ENCODE data around the gene DHRSX.

DHRSX gene

GRCh38 chrX:2183193-2183725, 317.5 kb downstream of the DHRSX start:
- TF ChIP-seq CTCF (IDR thresholded peaks at IDR 0.05; ENCODE audit: borderline replicate concordance, insufficient read depth, low read depth, low read length), result no peak
- no peak overlapping the region for H3K4me3 ChIP-seq (ENCODE audit: low read depth, low read length)

- no peak overlapping the region for H3K4me3 ChIP-seq (ENCODE audit: low read depth, low read length)
- no peak for TF ChIP-seq CTCF (IDR thresholded peaks at IDR 0.05; ENCODE audit: borderline replicate concordance, insufficient read depth, low read depth, low read length)
These were observed 323.2 kb downstream of the DHRSX start for GRCh38 chrX:2177541-2177940.

- TF ChIP-seq CTCF (IDR thresholded peaks at IDR 0.05; ENCODE audit: borderline replicate concordance, insufficient read depth, low read depth, low read length), result no peak
- H3K4me3 ChIP-seq (ENCODE audit: low read depth, low read length), result no peak overlapping the region
These were observed 324.0 kb downstream of the DHRSX start for GRCh38 chrX:2176733-2177132.

- TF ChIP-seq CTCF (IDR thresholded peaks at IDR 0.05; ENCODE audit: borderline replicate concordance, insufficient read depth, low read depth, low read length), result no peak
These were observed 324.5 kb downstream of the DHRSX start for GRCh38 chrX:2176274-2176673.

GRCh38 chrX:2172359-2172758, 328.4 kb downstream of the DHRSX start:
- no peak overlapping the region for H3K4me3 ChIP-seq (ENCODE audit: low read depth, low read length)
- TF ChIP-seq CTCF (IDR thresholded peaks at IDR 0.05; ENCODE audit: borderline replicate concordance, insufficient read depth, low read depth, low read length), result no peak

More at GRCh38 chrX:2176274-2176673, 324.5 kb downstream of the DHRSX start:
- no peak overlapping the region for H3K4me3 ChIP-seq (ENCODE audit: low read depth, low read length)

All from GM12875 (cell line).